GM20000 (cell line): ENCODE results near the gene COMT.

Experiments used
- DNase-seq: peaks from one replicate; pipeline ENCODE4 v3.0.0; 2012; ENCODE audit warnings: low spot score
- TF ChIP-seq, protein P1 (sequence below): IDR thresholded peaks from 2 replicates; pipeline ENCODE4 v1.5.1; 2012; ENCODE audit warnings: mild to moderate bottlenecking, control low read depth; ENCODE audit errors: extremely low read depth, missing control alignments

The COMT gene

DNA sequence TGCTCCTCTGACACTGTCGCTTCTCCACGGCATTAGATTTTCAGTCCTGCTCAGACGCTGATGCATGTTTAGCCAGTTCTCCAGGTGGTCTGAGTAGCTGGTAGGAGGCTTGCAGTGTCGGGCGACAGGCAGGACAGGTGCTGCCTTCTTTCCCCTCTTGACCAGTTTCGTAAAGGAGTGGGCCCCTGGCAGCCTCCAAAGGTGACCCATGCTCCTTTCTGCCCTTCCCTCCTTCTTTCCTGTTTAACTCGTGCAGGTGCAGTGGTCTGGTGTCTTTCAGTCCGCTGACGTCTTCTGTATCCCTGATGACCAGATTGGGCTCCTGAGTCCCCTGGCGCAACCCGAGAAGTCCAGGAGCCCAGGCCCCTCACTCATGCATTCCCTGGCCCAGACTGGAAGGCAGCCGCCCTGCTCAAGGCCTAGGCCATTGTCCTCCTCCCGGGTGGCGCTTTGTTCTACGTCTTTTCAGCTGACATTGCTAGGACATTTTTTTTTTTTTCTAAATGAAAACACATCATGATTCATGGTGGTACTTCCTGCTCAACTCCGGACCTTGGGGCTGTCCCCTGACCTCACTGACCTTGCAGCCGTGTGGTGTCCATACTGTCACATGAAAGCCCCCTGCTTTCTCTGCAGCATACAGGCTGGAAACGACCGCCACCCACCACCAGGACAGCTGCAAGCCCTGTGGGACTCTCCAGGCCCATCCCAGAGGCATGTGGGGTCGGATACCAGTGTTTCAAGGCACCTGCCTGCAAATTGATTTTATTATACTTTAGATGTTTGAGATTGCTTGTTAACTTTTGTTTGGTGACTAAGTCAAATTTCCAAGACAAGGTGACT is 25.6 kb downstream of the COMT start:
- TF ChIP-seq, protein P1, sequence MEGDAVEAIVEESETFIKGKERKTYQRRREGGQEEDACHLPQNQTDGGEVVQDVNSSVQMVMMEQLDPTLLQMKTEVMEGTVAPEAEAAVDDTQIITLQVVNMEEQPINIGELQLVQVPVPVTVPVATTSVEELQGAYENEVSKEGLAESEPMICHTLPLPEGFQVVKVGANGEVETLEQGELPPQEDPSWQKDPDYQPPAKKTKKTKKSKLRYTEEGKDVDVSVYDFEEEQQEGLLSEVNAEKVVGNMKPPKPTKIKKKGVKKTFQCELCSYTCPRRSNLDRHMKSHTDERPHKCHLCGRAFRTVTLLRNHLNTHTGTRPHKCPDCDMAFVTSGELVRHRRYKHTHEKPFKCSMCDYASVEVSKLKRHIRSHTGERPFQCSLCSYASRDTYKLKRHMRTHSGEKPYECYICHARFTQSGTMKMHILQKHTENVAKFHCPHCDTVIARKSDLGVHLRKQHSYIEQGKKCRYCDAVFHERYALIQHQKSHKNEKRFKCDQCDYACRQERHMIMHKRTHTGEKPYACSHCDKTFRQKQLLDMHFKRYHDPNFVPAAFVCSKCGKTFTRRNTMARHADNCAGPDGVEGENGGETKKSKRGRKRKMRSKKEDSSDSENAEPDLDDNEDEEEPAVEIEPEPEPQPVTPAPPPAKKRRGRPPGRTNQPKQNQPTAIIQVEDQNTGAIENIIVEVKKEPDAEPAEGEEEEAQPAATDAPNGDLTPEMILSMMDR = no peak
- no peak for DNase-seq

DNA sequence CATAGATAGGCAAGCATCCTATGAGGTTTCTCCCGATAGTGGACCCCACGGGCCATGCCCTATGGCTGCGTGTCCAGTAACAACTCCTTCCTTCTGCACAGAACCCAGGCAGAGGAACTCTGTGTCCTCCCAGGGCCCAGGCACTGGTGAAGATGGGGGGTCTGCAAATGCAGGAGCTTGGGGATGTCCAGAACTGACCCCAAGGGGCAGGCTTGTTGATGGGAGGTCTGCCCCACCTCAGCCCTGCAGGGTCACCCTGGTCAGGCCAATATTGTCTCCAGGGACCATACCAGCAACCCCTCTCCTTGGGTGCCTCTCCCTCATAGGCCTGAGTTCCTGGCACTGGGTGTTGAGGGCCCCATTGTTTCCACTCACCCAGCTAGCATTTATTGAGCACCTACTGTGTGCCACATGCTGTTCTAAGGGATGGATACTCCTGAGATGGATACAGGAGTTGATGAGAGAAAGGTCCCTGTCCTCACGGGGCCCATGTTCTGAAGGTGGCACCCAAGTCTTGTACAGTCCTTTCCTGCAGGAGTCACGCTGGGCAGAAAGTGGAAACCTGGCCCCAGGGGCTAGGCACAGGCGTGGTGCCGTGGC is 26.4 kb downstream of the COMT start:
- no peak for DNase-seq
- TF ChIP-seq, protein P1 = no peak

DNA sequence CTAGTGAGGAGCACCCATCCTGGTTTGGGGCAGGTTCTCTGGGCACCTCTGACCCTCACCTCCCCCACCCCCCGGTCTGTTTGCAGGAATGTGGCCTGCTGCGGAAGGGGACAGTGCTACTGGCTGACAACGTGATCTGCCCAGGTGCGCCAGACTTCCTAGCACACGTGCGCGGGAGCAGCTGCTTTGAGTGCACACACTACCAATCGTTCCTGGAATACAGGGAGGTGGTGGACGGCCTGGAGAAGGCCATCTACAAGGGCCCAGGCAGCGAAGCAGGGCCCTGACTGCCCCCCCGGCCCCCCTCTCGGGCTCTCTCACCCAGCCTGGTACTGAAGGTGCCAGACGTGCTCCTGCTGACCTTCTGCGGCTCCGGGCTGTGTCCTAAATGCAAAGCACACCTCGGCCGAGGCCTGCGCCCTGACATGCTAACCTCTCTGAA is 26.9 kb downstream of the COMT start:
- TF ChIP-seq, protein P1 = no peak

DNA sequence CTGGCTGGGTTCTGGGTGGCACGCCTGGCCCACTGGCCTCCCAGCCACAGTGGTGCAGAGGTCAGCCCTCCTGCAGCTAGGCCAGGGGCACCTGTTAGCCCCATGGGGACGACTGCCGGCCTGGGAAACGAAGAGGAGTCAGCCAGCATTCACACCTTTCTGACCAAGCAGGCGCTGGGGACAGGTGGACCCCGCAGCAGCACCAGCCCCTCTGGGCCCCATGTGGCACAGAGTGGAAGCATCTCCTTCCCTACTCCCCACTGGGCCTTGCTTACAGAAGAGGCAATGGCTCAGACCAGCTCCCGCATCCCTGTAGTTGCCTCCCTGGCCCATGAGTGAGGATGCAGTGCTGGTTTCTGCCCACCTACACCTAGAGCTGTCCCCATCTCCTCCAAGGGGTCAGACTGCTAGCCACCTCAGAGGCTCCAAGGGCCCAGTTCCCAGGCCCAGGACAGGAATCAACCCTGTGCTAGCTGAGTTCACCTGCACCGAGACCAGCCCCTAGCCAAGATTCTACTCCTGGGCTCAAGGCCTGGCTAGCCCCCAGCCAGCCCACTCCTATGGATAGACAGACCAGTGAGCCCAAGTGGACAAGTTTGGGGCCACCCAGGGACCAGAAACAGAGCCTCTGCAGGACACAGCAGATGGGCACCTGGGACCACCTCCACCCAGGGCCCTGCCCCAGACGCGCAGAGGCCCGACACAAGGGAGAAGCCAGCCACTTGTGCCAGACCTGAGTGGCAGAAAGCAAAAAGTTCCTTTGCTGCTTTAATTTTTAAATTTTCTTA is 27.8 kb downstream of the COMT start:
- no peak for DNase-seq
- TF ChIP-seq, protein P1 = no peak

More for the DNA sequence above, 26.9 kb downstream of the COMT start:
- DNase-seq = no peak

DNA sequence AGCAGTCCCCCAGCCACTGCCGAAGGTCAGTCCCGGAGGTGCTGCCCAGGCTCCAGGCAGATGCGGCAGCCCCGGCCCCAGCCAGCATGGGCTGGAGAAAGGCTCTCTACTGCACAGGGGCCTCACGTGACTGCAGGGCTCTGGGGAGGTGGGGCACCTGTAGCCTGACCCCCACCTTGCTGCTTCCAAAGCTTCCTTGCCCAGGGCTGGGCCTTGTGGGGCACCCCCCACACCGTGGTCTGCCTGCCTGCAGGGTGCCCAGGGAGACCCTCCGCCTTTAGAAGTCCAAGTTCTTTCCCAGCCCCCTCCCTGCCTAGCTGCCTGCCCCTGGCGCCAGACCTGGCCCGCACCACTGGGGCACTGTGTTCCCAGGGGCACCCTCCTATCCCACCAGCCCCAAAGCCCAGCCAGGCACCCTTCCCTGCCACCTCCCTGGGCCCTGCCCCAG is 28.5 kb downstream of the COMT start:
- TF ChIP-seq, protein P1 = no peak
- no peak for DNase-seq

DNA sequence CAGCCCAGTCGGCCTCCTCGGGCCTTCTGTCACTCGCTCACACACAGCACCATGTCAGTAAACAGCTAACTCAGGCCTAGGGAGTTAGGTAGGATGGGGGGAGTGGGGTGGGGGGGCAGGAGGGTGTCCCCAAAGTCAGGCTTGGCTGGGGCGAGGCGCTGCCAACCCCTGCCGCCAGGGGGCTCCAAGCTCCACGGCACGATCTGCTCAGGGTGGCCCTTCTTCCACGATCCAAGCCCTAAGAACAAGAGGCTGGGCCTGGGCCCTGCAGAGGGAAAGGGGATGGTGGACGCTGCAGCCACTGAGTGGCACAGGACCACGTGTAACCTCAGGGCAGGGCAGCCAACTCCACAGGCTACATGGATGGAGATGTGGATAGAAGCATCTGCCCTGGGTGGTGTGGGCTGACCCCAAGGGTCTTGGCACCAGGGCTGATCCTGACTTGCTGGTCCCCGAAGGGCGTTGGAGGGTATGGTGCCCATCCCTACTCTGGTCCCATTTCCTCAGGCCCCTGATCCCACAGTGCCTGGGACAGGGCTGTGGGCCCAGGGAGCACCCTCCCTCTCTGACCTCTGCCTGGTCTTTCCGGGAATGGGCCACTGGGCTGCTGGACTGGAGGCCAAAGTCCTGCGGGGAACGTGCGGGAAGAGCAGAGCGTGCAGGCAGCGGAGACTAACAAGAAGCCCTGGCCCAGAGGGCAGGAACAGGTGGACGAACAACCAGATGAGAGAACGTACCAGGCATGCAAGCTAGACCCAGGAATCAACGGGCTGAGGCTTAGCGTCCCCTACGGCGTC is 29.1 kb downstream of the COMT start:
- DNase-seq = peak; percentile 91
- TF ChIP-seq, protein P1 = peak; percentile 89
